ENCODE results near the gene SETBP1. TPM values are rescaled to one million over a fixed set of nuclear protein-coding genes. Genes with fewer than 3 reads are reported as not detected.

The SETBP1 gene
- total RNA-seq, 1 experiment from 2014 or later = 0.05 TPM

- TF ChIP-seq ZBTB33 (IDR thresholded peaks at IDR 0.05; ENCODE audit: extremely low read depth, insufficient replicate concordance, low read length) = no peak
Measured at GRCh38 chr18:44672506-44672905, 8.2 kb upstream of the SETBP1 start (continued).

GRCh38 chr18:44673256-44673880, 7.3 kb upstream of the SETBP1 start:
- TF ChIP-seq SIN3A (IDR thresholded peaks at IDR 0.05; ENCODE audit: low read depth) (no peak), FOSL1 (IDR thresholded peaks at IDR 0.05; ENCODE audit: low read depth) (no peak), REST (IDR thresholded peaks at IDR 0.05; ENCODE audit: low read depth) (no peak), EZH2 (IDR thresholded peaks at IDR 0.05) (no peak), CEBPB (IDR thresholded peaks at IDR 0.05; ENCODE audit: low read depth) (no peak), SRF (IDR thresholded peaks at IDR 0.05; ENCODE audit: low read depth) (no peak), ATF3 (IDR thresholded peaks at IDR 0.05) (no peak), CBX3 (IDR thresholded peaks at IDR 0.05; ENCODE audit: low read depth) (no peak), ZNF274 (IDR thresholded peaks at IDR 0.05; ENCODE audit: low read depth, low read length) (no peak)
- no peak overlapping the region for H2AFZ ChIP-seq (ENCODE audit: low read depth, low read length, poor library complexity, severe bottlenecking)
- H3K27ac ChIP-seq (ENCODE audit: low read depth, low read length) = no peak overlapping the region
- RAD21 ChIA-PET (ENCODE audit: low non-redundant PET in 1 of 2, low total read pairs in 2 of 2, uncharacterized antibody in 2 of 2, unreplicated experiment in 2 of 2) = no interaction called here
- no peak overlapping the region for H3K4me3 ChIP-seq (replicated peaks in 1 of 2; ENCODE audit: low read depth in 1 of 2, low read length in 2 of 2)
- H3K4me1 ChIP-seq (ENCODE audit: control insufficient read depth in 1 of 2, insufficient read depth in 2 of 2, low read length in 2 of 2) = no peaks in the 10 kb centered on the region
- H3K79me2 ChIP-seq (ENCODE audit: insufficient read depth, low read length) = no peaks in the 10 kb centered on the region
- peaks cover 5 to 33% of the 10 kb centered on the region in 2 experiments; a peak in 2 of 4 replicates for H3K9me3 ChIP-seq (ENCODE audit: control insufficient read depth in 1 of 2, insufficient read depth in 1 of 2, low read depth in 1 of 2, low read length in 2 of 2)
- CTCF ChIA-PET = no interaction called here
- DNase-seq (ENCODE audit: low read depth, low spot score) (no peak), ATAC-seq (no peak)
- intact Hi-C loops (cut with micrococcal nuclease) = no loop called here
- no peaks in the 10 kb centered on the region for H3K27me3 ChIP-seq (ENCODE audit: insufficient read depth, low read length)
- H3K4me2 ChIP-seq (ENCODE audit: low read length) = no peak overlapping the region
- H3K36me3 ChIP-seq (ENCODE audit: control insufficient read depth in 1 of 2, insufficient read depth in 2 of 2, low read length in 2 of 2) = no peaks in the 10 kb centered on the region
- no TSS peak for BruUV-seq (replicated peaks)
- POLR2A ChIA-PET = no interaction called here
- no peak overlapping the region for H3K9ac ChIP-seq (ENCODE audit: low read length)
- H3K9me2 ChIP-seq (ENCODE audit: insufficient read depth) = no peaks in the 10 kb centered on the region
- no peaks in the 10 kb centered on the region; the same call in 1 of the 2 replicates for H4K20me1 ChIP-seq (ENCODE audit: insufficient read depth)
